Effector memory CD8-positive, alpha-beta T cell (primary cell): ENCODE data around the gene USP10.

Experiments used
- ATAC-seq: fragments of 150-1000 bp; cut with Tn5 transposase; replicated peaks from 2 replicates; pipeline ENCODE4 v1.10.0; 2021; ENCODE audit warnings: mild to moderate bottlenecking, moderate library complexity
- DNase-seq, 3 experiments: peaks; one replicate each; pipeline ENCODE4 v3.0.0; 2021
- H3K27ac Mint-ChIP-seq, 2 donors: one replicate each; pipeline ENCODE4 v1.8.0; 2022; ENCODE audit warnings: mild to moderate bottlenecking in 2 of 2, mixed read lengths in 2 of 2, moderate library complexity in 2 of 2
- H3K27me3 Mint-ChIP-seq, 2 donors: one replicate each; pipeline ENCODE4 v1.8.0; 2022; ENCODE audit warnings: mixed read lengths in 2 of 2
- H3K36me3 Mint-ChIP-seq: one replicate; pipeline ENCODE4 v1.8.0; 2022; ENCODE audit warnings: mild to moderate bottlenecking, moderate library complexity, mixed read lengths; ENCODE audit not compliant: insufficient read depth
- H3K4me1 Mint-ChIP-seq, 2 donors: one replicate each; pipeline ENCODE4 v1.8.0; 2022; ENCODE audit warnings: low read depth in 2 of 2, mixed read lengths in 2 of 2
- H3K4me3 Mint-ChIP-seq, 2 donors: one replicate each; pipeline ENCODE4 v1.8.0; 2022; ENCODE audit warnings: mild to moderate bottlenecking in 2 of 2, mixed read lengths in 2 of 2, moderate library complexity in 2 of 2
- H3K9me3 Mint-ChIP-seq, 2 donors: one replicate each; pipeline ENCODE4 v1.8.0; 2022; ENCODE audit warnings: mixed read lengths in 2 of 2

Gene USP10

DNA sequence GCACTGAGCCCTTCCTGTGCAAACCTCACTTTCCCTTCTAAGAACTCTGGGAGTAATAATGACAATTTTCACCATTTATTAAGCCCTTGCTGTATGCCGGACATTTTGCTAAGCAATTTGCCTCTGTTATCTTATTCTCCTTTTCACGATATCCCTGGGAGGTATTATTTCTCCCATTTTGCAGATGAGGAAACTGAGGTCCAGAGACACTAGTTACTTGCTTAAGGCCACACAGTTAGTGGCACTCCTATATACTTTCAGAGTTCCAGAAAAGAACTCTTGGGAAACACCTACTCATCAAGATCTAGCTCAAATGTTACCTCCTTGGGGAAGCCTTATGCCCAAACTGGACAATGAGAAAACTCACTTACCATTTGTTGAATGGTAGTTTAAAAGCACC is 4.8 kb upstream of the USP10 start:
- Mint-ChIP-seq H3K27ac (peak overlapping the region in 1 of 2 donors; percentile 20), H3K4me3 (no peak overlapping the region), H3K4me1 (no peaks in the 10 kb centered on the region), H3K36me3 (peaks cover 6% of the 10 kb centered on the region), H3K27me3 (peaks cover 0 to 15% of the 10 kb centered on the region in 2 donors), H3K9me3 (no peaks in the 10 kb centered on the region)
- DNase-seq (no peak), ATAC-seq (no peak)

DNA sequence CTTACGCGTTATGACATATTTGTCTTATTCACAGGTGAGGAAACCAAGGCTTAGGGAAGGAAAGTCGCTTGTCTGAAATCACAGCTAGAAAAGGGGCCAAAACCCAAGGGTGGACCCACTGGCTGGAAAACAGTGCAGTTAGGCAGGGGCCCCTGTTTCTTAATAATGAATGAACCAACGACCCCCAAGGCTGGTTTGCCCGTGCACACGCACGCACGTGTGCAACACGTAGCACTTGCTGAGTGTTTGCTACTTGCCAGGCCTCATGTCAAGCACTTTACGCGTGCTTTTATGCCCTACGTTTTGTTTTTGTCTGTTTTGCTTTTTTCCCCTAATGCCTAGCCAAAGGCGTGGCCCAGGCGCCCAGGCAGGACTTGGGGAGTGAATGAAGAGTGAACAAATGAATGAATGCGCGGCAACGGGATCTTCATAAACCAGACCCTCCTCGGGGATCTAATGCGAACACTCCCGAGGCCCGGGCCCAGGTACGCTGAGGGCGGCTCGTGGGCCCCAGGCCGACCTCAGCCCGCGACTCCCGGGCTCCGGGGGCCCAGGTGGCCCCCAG is 571 bp upstream of the USP10 start:
- ATAC-seq: no peak

DNA sequence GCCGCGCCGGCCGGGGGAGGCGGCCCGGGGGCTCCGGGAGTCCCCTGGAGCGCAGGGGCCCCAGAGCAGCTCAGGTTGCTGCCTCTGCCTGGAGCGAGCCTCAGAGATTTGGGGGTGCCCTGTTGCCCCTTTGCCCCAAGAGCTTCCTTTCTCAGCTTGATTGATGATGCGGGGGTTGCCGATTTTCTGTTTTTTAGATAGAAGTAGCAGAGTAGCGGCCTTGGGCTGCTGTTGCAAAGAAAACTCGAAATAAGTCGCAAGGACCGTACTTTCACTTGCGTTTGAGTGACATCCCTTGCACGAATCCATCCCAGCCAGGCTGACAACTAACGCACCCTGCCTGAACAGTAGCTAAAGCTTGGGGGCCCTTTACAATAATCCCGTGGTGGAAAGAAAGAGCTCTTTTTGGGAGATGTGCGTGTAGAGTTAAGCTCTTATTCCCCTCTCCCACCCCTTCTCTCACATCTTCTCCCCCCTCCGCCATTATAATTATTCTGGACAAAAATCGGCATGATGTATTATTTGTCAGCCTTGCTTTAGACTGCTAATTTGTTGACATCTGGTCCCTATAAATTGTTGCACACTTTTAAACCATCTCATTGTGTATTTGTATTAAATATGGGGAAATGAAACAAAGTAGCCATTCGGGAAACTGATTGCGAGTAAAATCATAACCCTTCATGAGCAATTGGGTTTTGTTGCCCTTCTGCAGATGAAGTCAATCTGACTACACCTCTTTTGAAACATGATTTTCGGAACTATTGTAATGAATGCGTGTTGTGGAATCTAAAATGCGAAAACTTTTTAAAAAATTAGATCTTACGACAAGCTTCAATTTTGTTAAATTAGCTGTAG is 873 bp downstream of the USP10 start:
- peak overlapping the region; percentile 89 to 95 for H3K4me3 Mint-ChIP-seq
- peak overlapping the region; percentile 92 to 97 for H3K27ac Mint-ChIP-seq
- no peaks in the 10 kb centered on the region for H3K27me3 Mint-ChIP-seq
- ATAC-seq (peak; percentile 59), DNase-seq (peak; percentile 24 to 37 (median 28))
- H3K4me1 Mint-ChIP-seq: peaks cover 26 to 38% of the 10 kb centered on the region in 2 donors
- H3K36me3 Mint-ChIP-seq: peaks cover 15% of the 10 kb centered on the region
- H3K9me3 Mint-ChIP-seq: no peaks in the 10 kb centered on the region

More for the DNA sequence above, 571 bp upstream of the USP10 start:
- Mint-ChIP-seq H3K27ac (peak overlapping the region; percentile 92 to 97), H3K9me3 (no peaks in the 10 kb centered on the region), H3K27me3 (no peaks in the 10 kb centered on the region), H3K4me1 (peaks cover 16 to 25% of the 10 kb centered on the region in 2 donors), H3K4me3 (peak overlapping the region; percentile 89 to 95), H3K36me3 (peaks cover 12% of the 10 kb centered on the region)
- DNase-seq: no peak

DNA sequence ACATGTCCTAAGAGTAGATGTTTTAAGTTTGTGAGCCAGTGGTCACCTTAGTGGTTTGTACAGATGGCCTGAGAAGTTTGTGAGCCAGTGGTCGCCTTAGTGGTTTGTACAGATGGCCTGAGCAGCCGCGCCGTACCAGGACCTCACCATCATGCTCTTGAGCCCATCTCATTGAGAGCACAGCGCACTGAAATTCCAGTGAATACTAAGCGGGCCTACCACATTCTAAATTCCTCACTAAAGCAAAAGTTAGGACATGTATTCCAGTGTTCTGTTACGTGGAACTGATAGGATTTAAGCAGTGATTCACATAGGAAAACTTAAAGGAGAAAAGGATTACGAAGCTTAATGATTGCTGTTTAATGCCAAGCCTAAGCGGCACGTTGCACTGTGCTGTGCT is 3.9 kb downstream of the USP10 start:
- Mint-ChIP-seq H3K4me1 (peaks cover 32 to 48% of the 10 kb centered on the region in 2 donors), H3K9me3 (no peaks in the 10 kb centered on the region), H3K27me3 (no peaks in the 10 kb centered on the region), H3K27ac (no peak overlapping the region), H3K4me3 (peak overlapping the region in 1 of 2 donors; percentile 10), H3K36me3 (peaks cover 24% of the 10 kb centered on the region)
- no peak for ATAC-seq
- DNase-seq: no peak

DNA sequence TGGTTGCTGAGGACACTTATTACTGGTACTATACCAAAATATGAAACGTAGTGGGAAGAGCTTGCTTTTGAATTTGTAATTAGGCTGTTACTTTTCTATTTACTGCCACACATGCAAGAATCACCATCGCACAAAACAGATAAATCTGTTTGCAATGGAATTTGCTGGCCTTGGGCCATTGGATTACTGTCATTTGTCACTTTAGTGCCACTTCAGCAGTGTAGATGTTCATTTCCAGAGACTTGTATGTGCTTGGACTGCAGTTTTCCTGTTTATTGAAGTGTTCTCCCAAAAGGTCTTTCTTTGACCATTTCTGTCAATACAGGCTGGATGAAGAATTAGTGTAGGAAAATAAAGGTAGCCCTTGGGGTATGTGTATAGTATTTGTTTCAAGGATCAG is 4.5 kb downstream of the USP10 start:
- Mint-ChIP-seq H3K4me1 (peaks cover 38 to 54% of the 10 kb centered on the region in 2 donors), H3K9me3 (no peaks in the 10 kb centered on the region), H3K4me3 (no peak overlapping the region), H3K27me3 (no peaks in the 10 kb centered on the region), H3K27ac (no peak overlapping the region), H3K36me3 (peaks cover 18% of the 10 kb centered on the region)
- no peak for DNase-seq
- ATAC-seq: no peak

DNA sequence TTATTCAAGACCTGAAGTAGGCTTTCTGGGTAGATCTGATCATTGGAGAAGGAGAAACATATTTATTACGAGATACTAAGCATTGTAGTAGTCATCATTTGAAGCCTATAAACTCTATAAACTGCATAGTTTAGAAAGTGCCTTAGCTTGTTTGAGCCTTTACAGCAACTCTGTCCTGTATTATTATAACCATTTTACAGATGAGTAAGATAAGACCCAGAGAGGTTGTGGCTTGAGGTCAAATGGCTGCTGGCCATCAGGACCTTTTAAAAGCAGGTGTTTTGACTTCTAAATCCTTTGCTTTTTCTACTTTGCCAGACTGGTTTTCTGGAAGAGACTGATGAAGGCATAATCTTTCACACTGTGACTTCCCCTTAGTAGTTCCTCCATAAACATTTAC is 7.1 kb downstream of the USP10 start:
- no peak for ATAC-seq
- Mint-ChIP-seq H3K27me3 (no peaks in the 10 kb centered on the region), H3K4me3 (peak overlapping the region in 1 of 2 donors; percentile 37), H3K27ac (no peak overlapping the region), H3K9me3 (no peaks in the 10 kb centered on the region), H3K36me3 (peaks cover 16% of the 10 kb centered on the region), H3K4me1 (peaks cover 53 to 71% of the 10 kb centered on the region in 2 donors)
- DNase-seq: no peak

DNA sequence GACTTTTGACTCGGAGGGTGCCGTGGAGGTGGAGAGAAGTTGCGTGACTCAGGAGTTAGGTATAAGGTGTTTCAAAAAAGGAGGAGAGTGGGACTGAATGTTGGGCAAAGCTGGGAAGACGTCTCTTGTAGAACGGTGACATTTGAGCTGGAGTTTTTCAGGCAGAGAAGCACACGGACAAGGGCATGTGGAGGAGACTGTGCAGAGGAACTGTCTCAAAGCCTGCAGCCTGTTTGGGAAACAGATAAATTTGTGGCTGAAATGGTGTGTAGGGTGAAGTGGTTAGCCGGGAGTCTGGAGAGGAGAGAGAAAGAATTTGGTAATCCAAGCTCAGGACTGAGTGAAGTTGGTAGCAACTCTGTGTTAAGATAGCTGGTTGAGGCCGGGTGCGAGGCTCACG is 9.8 kb downstream of the USP10 start:
- H3K9me3 Mint-ChIP-seq: no peaks in the 10 kb centered on the region
- no peak for ATAC-seq
- H3K4me3 Mint-ChIP-seq: no peak overlapping the region
- DNase-seq: no peak
- H3K27ac Mint-ChIP-seq: peak overlapping the region; percentile 11 to 83
- H3K4me1 Mint-ChIP-seq: peaks cover 62 to 75% of the 10 kb centered on the region in 2 donors
- peaks cover 19% of the 10 kb centered on the region for H3K36me3 Mint-ChIP-seq
- no peaks in the 10 kb centered on the region for H3K27me3 Mint-ChIP-seq

DNA sequence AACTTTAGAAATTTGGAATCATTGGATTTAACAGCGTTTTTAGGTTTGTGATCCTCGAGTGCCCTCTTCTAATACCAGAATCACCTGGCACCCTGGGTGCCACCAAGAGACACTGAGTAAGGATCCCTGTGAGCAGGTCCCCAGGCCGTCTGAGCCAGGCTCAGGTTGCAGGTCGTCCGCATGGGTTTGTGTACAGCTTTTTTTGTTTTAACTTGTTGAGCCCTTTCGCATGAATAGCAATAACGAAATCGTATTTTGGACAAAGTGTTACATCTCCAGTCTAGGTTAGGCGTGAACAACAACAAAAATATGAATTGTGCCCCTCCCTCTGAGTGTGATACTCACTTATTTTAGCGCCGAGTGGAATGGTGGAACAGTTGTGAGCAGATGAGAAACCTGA is 10.9 kb downstream of the USP10 start:
- Mint-ChIP-seq H3K4me1 (peaks cover 53 to 73% of the 10 kb centered on the region in 2 donors), H3K36me3 (peaks cover 16% of the 10 kb centered on the region), H3K4me3 (peak overlapping the region in 1 of 2 donors; percentile 29), H3K27ac (peak overlapping the region in 1 of 2 donors; percentile 83), H3K9me3 (no peaks in the 10 kb centered on the region), H3K27me3 (no peaks in the 10 kb centered on the region)
- DNase-seq: no peak
- no peak for ATAC-seq

DNA sequence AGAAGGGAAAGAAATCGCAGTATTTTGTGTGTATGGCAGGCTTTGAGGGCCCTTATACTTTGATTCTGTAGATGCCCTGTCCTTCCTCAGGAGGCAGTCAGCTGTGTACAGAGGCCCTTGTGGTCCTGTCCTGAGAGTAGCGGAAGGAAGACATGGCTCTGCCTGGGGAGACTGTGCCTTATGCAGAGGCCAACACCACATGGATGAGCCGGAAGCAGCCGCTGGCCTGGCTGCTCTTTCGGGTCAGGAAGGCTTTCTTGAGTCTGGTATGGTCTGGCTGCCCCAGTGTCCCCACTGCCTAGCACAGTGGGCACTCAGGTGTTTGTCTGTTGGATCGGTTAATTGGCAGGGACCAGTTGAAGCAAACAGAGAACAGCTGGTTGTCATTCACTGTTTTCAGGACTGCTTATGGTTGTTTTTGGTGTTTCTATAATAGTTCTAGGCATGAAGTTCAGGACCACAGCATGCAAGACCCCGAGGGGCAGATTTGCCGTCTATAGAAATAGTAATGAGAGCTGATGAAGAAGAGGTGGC is 12.4 kb downstream of the USP10 start:
- DNase-seq: no peak
- Mint-ChIP-seq H3K27ac (peak overlapping the region; percentile 12 to 70), H3K9me3 (no peaks in the 10 kb centered on the region), H3K4me3 (no peak overlapping the region), H3K4me1 (peaks cover 61 to 80% of the 10 kb centered on the region in 2 donors), H3K27me3 (no peaks in the 10 kb centered on the region), H3K36me3 (peaks cover 10% of the 10 kb centered on the region)
- no peak for ATAC-seq

DNA sequence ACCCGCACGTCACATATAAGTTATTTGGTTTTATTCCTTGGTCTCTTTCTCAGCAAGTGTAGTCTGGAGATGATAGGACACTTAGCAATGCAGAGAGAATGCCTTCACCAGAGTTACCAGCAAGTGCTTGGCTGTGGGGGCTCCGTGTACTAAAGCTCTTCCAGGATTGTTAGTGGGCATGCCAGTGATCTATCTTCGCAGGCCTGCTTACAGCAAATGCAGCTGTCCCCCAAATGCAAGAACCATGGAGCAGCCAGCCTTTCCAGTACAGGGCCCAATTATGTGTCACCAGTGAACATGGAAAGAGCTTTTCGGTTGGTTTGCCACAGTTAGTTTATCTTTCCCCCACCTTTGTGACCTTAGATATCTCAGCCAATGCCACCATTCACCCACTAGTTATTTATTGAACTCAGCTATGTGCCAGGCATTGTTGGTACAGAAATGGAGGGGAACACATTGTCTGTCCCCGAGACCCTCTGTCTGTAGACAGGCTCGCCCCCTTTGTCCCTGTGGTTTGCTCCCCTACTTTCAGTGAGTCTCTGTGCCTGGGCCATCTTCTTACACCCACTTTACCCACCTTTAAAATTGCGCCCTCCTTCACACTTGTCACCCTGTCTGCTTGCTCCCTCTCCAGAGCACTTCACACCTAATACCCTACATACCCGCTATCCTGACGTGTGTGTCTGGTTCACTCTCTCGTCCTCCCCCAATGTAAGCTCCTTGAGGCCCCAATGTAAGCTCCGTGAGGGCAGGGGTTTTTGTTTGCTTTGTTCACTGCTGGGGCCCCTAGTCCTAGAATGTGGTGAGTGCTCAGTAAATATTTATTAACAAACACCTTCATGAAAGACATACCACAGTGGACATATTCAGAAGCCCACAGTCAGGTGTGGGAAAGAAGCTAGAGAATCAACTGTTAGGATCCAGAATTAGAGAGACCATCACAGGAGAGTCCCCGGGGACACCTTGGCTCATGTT is 13.3 kb downstream of the USP10 start:
- Mint-ChIP-seq H3K36me3 (peaks cover 10% of the 10 kb centered on the region), H3K27ac (peak overlapping the region; percentile 49 to 70), H3K4me3 (peak overlapping the region in 1 of 2 donors; percentile 20), H3K9me3 (no peaks in the 10 kb centered on the region), H3K4me1 (peaks cover 61 to 80% of the 10 kb centered on the region in 2 donors), H3K27me3 (no peaks in the 10 kb centered on the region)
- ATAC-seq (no peak), DNase-seq (no peak)

DNA sequence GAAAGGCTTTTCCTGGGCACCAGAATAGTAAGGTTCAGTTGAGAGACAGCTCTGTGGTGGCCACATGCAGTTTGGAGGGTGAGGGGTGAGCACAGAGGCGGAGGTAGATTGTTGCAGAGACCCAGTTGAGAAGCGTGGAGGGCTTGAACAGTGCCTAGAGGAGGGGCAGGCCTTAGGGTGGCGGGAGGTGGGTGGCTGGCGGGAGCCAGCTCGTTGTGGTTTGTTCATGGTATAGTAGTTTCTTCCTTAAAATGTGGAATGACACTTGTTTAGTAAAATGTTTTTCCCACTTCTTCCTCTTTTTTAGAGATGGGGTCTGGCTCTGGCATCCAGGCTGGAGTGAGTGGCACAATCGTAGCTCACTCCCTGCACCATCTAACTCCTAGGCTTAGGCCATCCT is 14.2 kb downstream of the USP10 start:
- ATAC-seq: no peak
- H3K4me3 Mint-ChIP-seq: no peak overlapping the region

DNA sequence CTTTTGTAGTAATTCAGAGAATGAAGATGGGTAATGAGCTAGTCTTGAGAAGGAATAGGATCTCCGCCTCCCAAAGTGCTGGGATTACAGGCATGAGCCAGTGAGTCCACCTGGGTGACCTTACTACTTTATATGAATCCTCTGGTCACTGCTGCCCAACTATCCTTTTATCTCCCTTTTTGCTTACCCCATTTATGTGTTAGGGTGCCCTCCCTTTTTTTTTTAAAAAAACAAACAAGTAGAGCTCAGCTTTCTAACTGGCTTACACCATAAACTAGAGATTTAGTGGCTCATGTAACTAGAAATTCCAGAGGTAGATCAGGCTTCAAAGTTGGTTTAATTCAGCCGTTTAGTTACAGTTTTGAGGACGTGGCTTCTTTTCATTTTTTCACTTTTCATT is 15.6 kb downstream of the USP10 start:
- DNase-seq: no peak
- ATAC-seq: no peak
- Mint-ChIP-seq H3K27ac (peak overlapping the region; percentile 21 to 39), H3K9me3 (no peaks in the 10 kb centered on the region), H3K4me1 (peaks cover 50 to 72% of the 10 kb centered on the region in 2 donors), H3K27me3 (no peaks in the 10 kb centered on the region), H3K36me3 (peaks cover 16% of the 10 kb centered on the region), H3K4me3 (no peak overlapping the region)

More for the DNA sequence above, 14.2 kb downstream of the USP10 start:
- H3K27ac Mint-ChIP-seq: peak overlapping the region in 1 of 2 donors; percentile 14
- no peaks in the 10 kb centered on the region for H3K27me3 Mint-ChIP-seq
- H3K36me3 Mint-ChIP-seq: peaks cover 11% of the 10 kb centered on the region
- no peak for DNase-seq
- peaks cover 57 to 80% of the 10 kb centered on the region in 2 donors for H3K4me1 Mint-ChIP-seq
- no peaks in the 10 kb centered on the region for H3K9me3 Mint-ChIP-seq

DNA sequence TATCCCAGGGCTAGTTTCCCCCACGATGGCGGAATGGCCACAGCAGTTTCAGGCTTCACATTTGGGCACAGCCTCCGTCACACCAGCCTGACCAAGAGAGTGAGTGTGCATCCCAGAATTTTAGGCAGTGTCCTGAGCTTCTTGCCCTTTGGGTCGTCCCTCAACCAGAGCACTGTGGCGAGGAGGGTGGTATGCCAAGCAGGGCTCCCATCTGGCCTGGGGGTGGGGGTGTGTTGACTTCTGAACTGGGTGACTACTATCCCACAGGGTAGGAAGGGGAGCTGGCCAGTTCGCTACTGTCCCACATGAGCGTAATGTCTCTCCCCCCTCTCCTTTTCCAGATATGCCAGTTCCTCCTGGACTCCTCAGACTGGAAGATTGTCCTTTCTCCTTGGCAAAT is 16.1 kb downstream of the USP10 start:
- no peak for DNase-seq
- no peaks in the 10 kb centered on the region for H3K27me3 Mint-ChIP-seq
- H3K27ac Mint-ChIP-seq: peak overlapping the region; percentile 21 to 39
- ATAC-seq: no peak
- peaks cover 45 to 68% of the 10 kb centered on the region in 2 donors for H3K4me1 Mint-ChIP-seq
- H3K36me3 Mint-ChIP-seq: peaks cover 21% of the 10 kb centered on the region
- no peak overlapping the region for H3K4me3 Mint-ChIP-seq
- H3K9me3 Mint-ChIP-seq: no peaks in the 10 kb centered on the region
